ENCODE measurements around the gene SBF2. TPM values are rescaled to one million over a fixed set of nuclear protein-coding genes. Genes with fewer than 3 reads are reported as not detected.

SBF2 gene
- total RNA-seq, 2 experiments from 2014 or later: 14.2 to 15.2 TPM

- DNase-seq (peak in 1 of 14 experiments; percentile 4), ATAC-seq (ENCODE audit: poor library complexity) (no peak)
- no peaks in the 10 kb centered on the region for H3K27me3 Mint-ChIP-seq
- Histone ChIP-seq H3K36me3 (ENCODE audit: insufficient read depth, low read length) (no peaks in the 10 kb centered on the region), H3K9me3 (ENCODE audit: control insufficient read depth in 1 of 2, insufficient read depth in 1 of 2, low read length in 2 of 2) (no peaks in the 10 kb centered on the region), H3K27ac (ENCODE audit: low read depth in 1 of 2, low read length in 2 of 2) (no peak overlapping the region), H3K27me3 (ENCODE audit: control insufficient read depth in 1 of 2, insufficient read depth in 2 of 2, low read length in 2 of 2) (no peaks in the 10 kb centered on the region), H3K4me3 (ENCODE audit: low read length) (no peak overlapping the region), H3K4me1 (ENCODE audit: insufficient read depth, low read length) (no peaks in the 10 kb centered on the region)
- H3K4me3 Mint-ChIP-seq: no peak overlapping the region
- TF ChIP-seq CTCF (IDR thresholded peaks at IDR 0.05): no peak
- CTCF ChIA-PET: no interaction called here
- no peak overlapping the region for H3K27ac Mint-ChIP-seq
- H3K9me3 Mint-ChIP-seq: peaks cover 2% of the 10 kb centered on the region
- POLR2A ChIA-PET: interaction anchor here (1.1 kb wide), 1 partner anchor 124 kb away, joined by 3 read pairs; no protein-coding TSS in a partner anchor
- no peaks in the 10 kb centered on the region for H3K4me1 Mint-ChIP-seq (ENCODE audit: low read depth)
- intact Hi-C loops (cut with DNase I, micrococcal nuclease): no loop called here
- peaks cover 16% of the 10 kb centered on the region for H3K36me3 Mint-ChIP-seq (ENCODE audit: low read depth)
Measured at GRCh38 chr11:10181811-10182210, 112.2 kb downstream of the SBF2 start.

- Histone ChIP-seq H3K4me3 (ENCODE audit: low read length) (no peak overlapping the region), H3K27ac (ENCODE audit: low read depth in 1 of 2, low read length in 2 of 2) (no peak overlapping the region), H3K4me1 (ENCODE audit: insufficient read depth, low read length) (no peaks in the 10 kb centered on the region), H3K27me3 (ENCODE audit: control insufficient read depth in 1 of 2, insufficient read depth in 2 of 2, low read length in 2 of 2) (no peaks in the 10 kb centered on the region), H3K36me3 (ENCODE audit: insufficient read depth, low read length) (no peaks in the 10 kb centered on the region), H3K9me3 (ENCODE audit: control insufficient read depth in 1 of 2, insufficient read depth in 1 of 2, low read length in 2 of 2) (peaks cover 0 to 4% of the 10 kb centered on the region in 2 experiments)
- Mint-ChIP-seq H3K9me3 (peaks cover 4% of the 10 kb centered on the region), H3K36me3 (ENCODE audit: low read depth) (peaks cover 5% of the 10 kb centered on the region), H3K27me3 (no peaks in the 10 kb centered on the region), H3K4me3 (no peak overlapping the region), H3K4me1 (ENCODE audit: low read depth) (peaks cover 5% of the 10 kb centered on the region), H3K27ac (no peak overlapping the region)
- no peak for ATAC-seq (ENCODE audit: poor library complexity)
- POLR2A ChIA-PET: no interaction called here
- intact Hi-C loops (cut with DNase I, micrococcal nuclease): no loop called here
- TF ChIP-seq CTCF (IDR thresholded peaks at IDR 0.05): no peak
- CTCF ChIA-PET: no interaction called here
- no peak for DNase-seq
Measured at GRCh38 chr11:10164621-10165020, 129.4 kb downstream of the SBF2 start.

GRCh38 chr11:10162222-10162621 lies 131.8 kb downstream of the SBF2 start:
- Histone ChIP-seq H3K4me1 (ENCODE audit: insufficient read depth, low read length) (no peaks in the 10 kb centered on the region), H3K27ac (ENCODE audit: low read depth in 1 of 2, low read length in 2 of 2) (no peak overlapping the region), H3K27me3 (ENCODE audit: control insufficient read depth in 1 of 2, insufficient read depth in 2 of 2, low read length in 2 of 2) (no peaks in the 10 kb centered on the region), H3K4me3 (ENCODE audit: low read length) (no peak overlapping the region), H3K9me3 (ENCODE audit: control insufficient read depth in 1 of 2, insufficient read depth in 1 of 2, low read length in 2 of 2) (peaks cover 3 to 8% of the 10 kb centered on the region in 2 experiments), H3K36me3 (ENCODE audit: insufficient read depth, low read length) (no peaks in the 10 kb centered on the region)
- ChIA-PET CTCF (no interaction called here), POLR2A (interaction anchor here (0.6 kb wide), 1 partner anchor 11 kb away, joined by 3 read pairs; no protein-coding TSS in a partner anchor)
- ATAC-seq (ENCODE audit: poor library complexity) (no peak), DNase-seq (no peak)
- Mint-ChIP-seq H3K4me1 (ENCODE audit: low read depth) (peaks cover 5% of the 10 kb centered on the region), H3K9me3 (peaks cover 10% of the 10 kb centered on the region), H3K4me3 (no peak overlapping the region), H3K27ac (no peak overlapping the region), H3K27me3 (no peaks in the 10 kb centered on the region), H3K36me3 (ENCODE audit: low read depth) (peaks cover 14% of the 10 kb centered on the region)
- intact Hi-C loops (cut with DNase I, micrococcal nuclease): no loop called here
- no peak for TF ChIP-seq CTCF (IDR thresholded peaks at IDR 0.05)
